GM19467 (cell line): ENCODE measurements around the gene CNPY1.
"Not testable (repeated sequence)": the region's sequence is repeated elsewhere in the genome, so short reads cannot be mapped to it uniquely, and the experiment has no call there.

Experiments
- ATAC-seq: cut with Tn5 transposase; IDR thresholded peaks from one replicate; pipeline ENCODE4 v1.9.1; 2021; ENCODE audit warnings: mild to moderate bottlenecking, moderate library complexity; ENCODE audit not compliant: unreplicated experiment

Gene CNPY1

GRCh38 chr7:155546449-155546848 is at the start of gene CNPY1:
Gene CNPY1, minus strand, starts transcription at chr7:155546559. Its CDS starts 630 bp downstream, at chr7:155545929.
- not testable (repeated sequence) for ATAC-seq

GRCh38 chr7:155594961-155595366 is 48.6 kb upstream of the CNPY1 start:
- ATAC-seq: no peak

GRCh38 chr7:155594163-155594732 is 47.9 kb upstream of the CNPY1 start:
- no peak for ATAC-seq

GRCh38 chr7:155593461-155594162 is 47.3 kb upstream of the CNPY1 start:
- no peak for ATAC-seq

GRCh38 chr7:155591055-155591775 is 44.9 kb upstream of the CNPY1 start:
- no peak for ATAC-seq

- no peak for ATAC-seq
These were observed 44.1 kb upstream of the CNPY1 start for GRCh38 chr7:155590215-155591018.

GRCh38 chr7:155589001-155589980 is 42.9 kb upstream of the CNPY1 start:
- no peak for ATAC-seq

- ATAC-seq: no peak
These were observed 42.2 kb upstream of the CNPY1 start for GRCh38 chr7:155588468-155588998.

GRCh38 chr7:155587486-155587885 is 41.1 kb upstream of the CNPY1 start:
- no peak for ATAC-seq

GRCh38 chr7:155586843-155587440 is 40.6 kb upstream of the CNPY1 start:
- no peak for ATAC-seq

GRCh38 chr7:155585951-155586350 is 39.6 kb upstream of the CNPY1 start:
- no peak for ATAC-seq

GRCh38 chr7:155585532-155585895 is 39.2 kb upstream of the CNPY1 start:
- ATAC-seq: no peak

- no peak for ATAC-seq
These were observed 38.6 kb upstream of the CNPY1 start for GRCh38 chr7:155584763-155585531.

- no peak for ATAC-seq
These were observed 37.9 kb upstream of the CNPY1 start for GRCh38 chr7:155584261-155584660.

- no peak for ATAC-seq
These were observed 37.3 kb upstream of the CNPY1 start for GRCh38 chr7:155583636-155584035.

GRCh38 chr7:155581954-155582353 is 35.6 kb upstream of the CNPY1 start:
- ATAC-seq: no peak

- ATAC-seq: no peak
These were observed 34.9 kb upstream of the CNPY1 start for GRCh38 chr7:155581107-155581830.

- no peak for ATAC-seq
These were observed 34.0 kb upstream of the CNPY1 start for GRCh38 chr7:155580367-155580766.
